ENCODE measurements around the gene SDE2.

- TF ChIP-seq, protein P1, sequence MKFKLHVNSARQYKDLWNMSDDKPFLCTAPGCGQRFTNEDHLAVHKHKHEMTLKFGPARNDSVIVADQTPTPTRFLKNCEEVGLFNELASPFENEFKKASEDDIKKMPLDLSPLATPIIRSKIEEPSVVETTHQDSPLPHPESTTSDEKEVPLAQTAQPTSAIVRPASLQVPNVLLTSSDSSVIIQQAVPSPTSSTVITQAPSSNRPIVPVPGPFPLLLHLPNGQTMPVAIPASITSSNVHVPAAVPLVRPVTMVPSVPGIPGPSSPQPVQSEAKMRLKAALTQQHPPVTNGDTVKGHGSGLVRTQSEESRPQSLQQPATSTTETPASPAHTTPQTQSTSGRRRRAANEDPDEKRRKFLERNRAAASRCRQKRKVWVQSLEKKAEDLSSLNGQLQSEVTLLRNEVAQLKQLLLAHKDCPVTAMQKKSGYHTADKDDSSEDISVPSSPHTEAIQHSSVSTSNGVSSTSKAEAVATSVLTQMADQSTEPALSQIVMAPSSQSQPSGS (IDR thresholded peaks at IDR 0.05; ENCODE audit: low read length): no peak
- TF ChIP-seq, protein P2, sequence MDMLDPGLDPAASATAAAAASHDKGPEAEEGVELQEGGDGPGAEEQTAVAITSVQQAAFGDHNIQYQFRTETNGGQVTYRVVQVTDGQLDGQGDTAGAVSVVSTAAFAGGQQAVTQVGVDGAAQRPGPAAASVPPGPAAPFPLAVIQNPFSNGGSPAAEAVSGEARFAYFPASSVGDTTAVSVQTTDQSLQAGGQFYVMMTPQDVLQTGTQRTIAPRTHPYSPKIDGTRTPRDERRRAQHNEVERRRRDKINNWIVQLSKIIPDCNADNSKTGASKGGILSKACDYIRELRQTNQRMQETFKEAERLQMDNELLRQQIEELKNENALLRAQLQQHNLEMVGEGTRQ (IDR thresholded peaks at IDR 0.05; ENCODE audit: borderline replicate concordance, low read depth, low read length): no peak
- TF ChIP-seq POLR2AphosphoS2 (IDR thresholded peaks at IDR 0.05; ENCODE audit: low read depth, low read length) (no peak), TAF1 (IDR thresholded peaks at IDR 0.05; ENCODE audit: borderline replicate concordance, low read depth, low read length) (no peak), JUND (IDR thresholded peaks at IDR 0.05; ENCODE audit: low read depth, low read length) (no peak), NR2C1 (IDR thresholded peaks at IDR 0.05) (no peak), NR2F1 (conservative IDR thresholded peaks at IDR 0.05) (no peak), GABPA (IDR thresholded peaks at IDR 0.05; ENCODE audit: low read depth) (no peak), POLR2A (IDR thresholded peaks at IDR 0.05; ENCODE audit: low read depth, low read length) (no peak), BMI1 (IDR thresholded peaks at IDR 0.05; ENCODE audit: borderline replicate concordance) (no peak)
- TF ChIP-seq, protein P3, sequence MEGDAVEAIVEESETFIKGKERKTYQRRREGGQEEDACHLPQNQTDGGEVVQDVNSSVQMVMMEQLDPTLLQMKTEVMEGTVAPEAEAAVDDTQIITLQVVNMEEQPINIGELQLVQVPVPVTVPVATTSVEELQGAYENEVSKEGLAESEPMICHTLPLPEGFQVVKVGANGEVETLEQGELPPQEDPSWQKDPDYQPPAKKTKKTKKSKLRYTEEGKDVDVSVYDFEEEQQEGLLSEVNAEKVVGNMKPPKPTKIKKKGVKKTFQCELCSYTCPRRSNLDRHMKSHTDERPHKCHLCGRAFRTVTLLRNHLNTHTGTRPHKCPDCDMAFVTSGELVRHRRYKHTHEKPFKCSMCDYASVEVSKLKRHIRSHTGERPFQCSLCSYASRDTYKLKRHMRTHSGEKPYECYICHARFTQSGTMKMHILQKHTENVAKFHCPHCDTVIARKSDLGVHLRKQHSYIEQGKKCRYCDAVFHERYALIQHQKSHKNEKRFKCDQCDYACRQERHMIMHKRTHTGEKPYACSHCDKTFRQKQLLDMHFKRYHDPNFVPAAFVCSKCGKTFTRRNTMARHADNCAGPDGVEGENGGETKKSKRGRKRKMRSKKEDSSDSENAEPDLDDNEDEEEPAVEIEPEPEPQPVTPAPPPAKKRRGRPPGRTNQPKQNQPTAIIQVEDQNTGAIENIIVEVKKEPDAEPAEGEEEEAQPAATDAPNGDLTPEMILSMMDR (IDR thresholded peaks at IDR 0.05 in 2 of 3, conservative IDR thresholded peaks at IDR 0.05 in 1 of 3; ENCODE audit: control insufficient read depth in 2 of 3, extremely low read depth in 1 of 3, insufficient read depth in 1 of 3, low read depth in 3 of 3, low read length in 3 of 3): no peak
Observed at GRCh38 chr1:225944951-225945350, 54.2 kb downstream of the SDE2 start.
